Muscle layer of duodenum (tissue), 2 donors: ENCODE measurements around the gene RNF130.
"Not testable (repeated sequence)": the region's sequence is repeated elsewhere in the genome, so short reads cannot be mapped to it uniquely, and the experiment has no call there.

ENCODE experiments used
- H3K27ac ChIP-seq: one replicate; pipeline ENCODE4 v1.7.0; 2013; ENCODE audit warnings: mild to moderate bottlenecking, low read length
- H3K27me3 ChIP-seq: one replicate; pipeline ENCODE4 v1.7.0; 2013; ENCODE audit warnings: low read depth, mild to moderate bottlenecking, control low read depth, low read length
- H3K36me3 ChIP-seq, 2 donors: one replicate each; pipeline ENCODE4 v1.7.0; 2013; ENCODE audit warnings: low read length in 2 of 2, control low read depth in 1 of 2, mild to moderate bottlenecking in 1 of 2; ENCODE audit not compliant: insufficient read depth in 2 of 2, control insufficient read depth in 1 of 2
- H3K4me1 ChIP-seq, 2 donors: one replicate each; pipeline ENCODE4 v1.7.0; 2013; ENCODE audit warnings: low read length in 2 of 2, mild to moderate bottlenecking in 2 of 2, control low read depth in 1 of 2, moderate library complexity in 1 of 2; ENCODE audit not compliant: insufficient read depth in 2 of 2, control insufficient read depth in 1 of 2
- H3K4me3 ChIP-seq, 2 donors: one replicate each; pipeline ENCODE4 v1.7.0; 2013; ENCODE audit warnings: low read length in 2 of 2, low read depth in 1 of 2, mild to moderate bottlenecking in 1 of 2
- H3K9me3 ChIP-seq, 2 donors: one replicate each; pipeline ENCODE4 v1.7.0; 2013; ENCODE audit warnings: low read length in 2 of 2, control low read depth in 1 of 2, mild to moderate bottlenecking in 1 of 2; ENCODE audit not compliant: control insufficient read depth in 1 of 2
- donor health status: healthy.

RNF130 gene

DNA sequence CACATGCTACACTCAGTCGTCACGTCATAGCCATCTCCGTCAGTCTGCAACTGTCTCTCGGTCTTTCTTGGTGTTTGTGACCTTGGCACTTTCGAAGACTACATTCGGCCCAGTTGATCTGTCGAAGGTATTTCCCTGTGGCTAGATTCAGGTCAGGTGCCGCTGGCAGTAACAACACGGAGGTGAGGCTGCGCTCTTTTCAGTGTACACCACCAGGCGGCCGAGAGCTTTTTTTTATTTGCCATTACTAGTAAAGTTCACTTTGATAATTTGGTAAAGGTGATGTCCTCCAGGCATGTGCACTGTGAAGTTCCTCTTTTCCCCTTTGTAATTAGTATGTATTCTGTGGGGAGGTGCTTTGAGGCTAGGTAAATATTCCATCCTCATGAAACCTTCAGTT is 49.7 kb downstream of the RNF130 start:
- H3K36me3 ChIP-seq = peaks cover 0 to 9% of the 10 kb centered on the region in 2 donors
- H3K4me1 ChIP-seq = no peaks in the 10 kb centered on the region
- H3K27me3 ChIP-seq = no peaks in the 10 kb centered on the region
- H3K27ac ChIP-seq = no peak overlapping the region
- H3K4me3 ChIP-seq = no peak overlapping the region
- no peaks in the 10 kb centered on the region for H3K9me3 ChIP-seq

DNA sequence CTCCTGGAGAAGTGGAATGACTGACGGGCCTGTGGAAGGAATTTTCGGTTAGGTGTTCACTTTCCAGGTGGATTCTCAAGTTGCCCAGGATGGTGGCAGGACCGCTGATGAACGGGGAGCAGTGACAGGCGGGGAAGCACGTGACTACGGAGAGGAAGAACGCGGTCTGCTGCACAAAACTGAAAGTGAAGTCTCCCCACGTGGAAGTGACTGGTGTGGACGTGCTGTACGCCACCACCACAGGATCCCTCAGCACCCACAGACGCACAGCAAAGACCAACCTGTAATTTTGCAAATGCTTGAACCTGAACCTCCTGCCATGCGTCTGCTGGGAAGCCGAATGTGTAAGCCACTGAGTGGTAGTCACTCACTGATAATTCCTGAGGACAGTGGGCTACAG is 51.4 kb downstream of the RNF130 start:
- no peaks in the 10 kb centered on the region for H3K27me3 ChIP-seq
- H3K4me3 ChIP-seq = no peak overlapping the region
- H3K9me3 ChIP-seq = no peaks in the 10 kb centered on the region
- no peak overlapping the region for H3K27ac ChIP-seq
- peaks cover 0 to 9% of the 10 kb centered on the region in 2 donors for H3K36me3 ChIP-seq
- no peaks in the 10 kb centered on the region for H3K4me1 ChIP-seq

DNA sequence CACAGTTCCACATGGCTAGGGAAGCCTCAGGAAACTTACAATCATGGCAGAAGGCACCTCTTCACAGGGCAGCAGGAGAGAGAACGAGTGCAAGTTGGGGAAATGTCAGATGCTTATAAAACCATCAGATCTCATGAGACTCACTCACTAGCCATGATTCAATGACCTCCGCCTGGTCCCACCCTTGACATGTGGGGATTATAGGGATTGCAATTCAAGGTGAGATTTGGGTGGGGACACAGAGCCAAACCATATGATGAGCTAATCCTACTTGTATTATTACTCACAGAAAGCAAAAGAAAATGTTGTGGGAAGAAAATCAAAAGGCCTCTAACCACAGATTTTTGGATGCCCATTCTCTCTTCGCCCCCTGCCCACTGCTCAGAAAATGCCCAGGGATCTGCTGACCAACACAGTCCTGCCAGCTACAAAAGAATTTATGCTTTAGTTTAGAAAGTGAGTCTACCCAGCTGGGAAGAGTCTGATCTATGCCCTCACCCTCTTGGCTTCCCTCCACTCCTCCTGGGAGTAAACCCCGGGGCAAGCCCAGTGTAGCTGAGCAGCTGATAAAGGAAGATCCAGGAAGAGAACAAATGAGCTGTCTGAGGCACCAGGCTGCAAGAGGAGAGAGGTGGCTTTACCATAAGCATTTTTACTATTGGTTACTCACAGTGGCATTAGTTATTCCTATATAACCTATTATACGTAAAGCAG is 53.1 kb downstream of the RNF130 start:
- H3K27me3 ChIP-seq = no peaks in the 10 kb centered on the region
- no peak overlapping the region for H3K27ac ChIP-seq
- no peaks in the 10 kb centered on the region for H3K9me3 ChIP-seq
- H3K4me1 ChIP-seq = no peaks in the 10 kb centered on the region
- no peak overlapping the region for H3K4me3 ChIP-seq
- peaks cover 0 to 9% of the 10 kb centered on the region in 2 donors for H3K36me3 ChIP-seq

GRCh38 chr5:180015523-180015922 is 56.0 kb downstream of the RNF130 start:
- H3K36me3 ChIP-seq = peaks cover 11 to 24% of the 10 kb centered on the region in 2 donors
- H3K4me1 ChIP-seq, H3K4me3 ChIP-seq, H3K27me3 ChIP-seq, H3K9me3 ChIP-seq, H3K27ac ChIP-seq: not testable (repeated sequence)

DNA sequence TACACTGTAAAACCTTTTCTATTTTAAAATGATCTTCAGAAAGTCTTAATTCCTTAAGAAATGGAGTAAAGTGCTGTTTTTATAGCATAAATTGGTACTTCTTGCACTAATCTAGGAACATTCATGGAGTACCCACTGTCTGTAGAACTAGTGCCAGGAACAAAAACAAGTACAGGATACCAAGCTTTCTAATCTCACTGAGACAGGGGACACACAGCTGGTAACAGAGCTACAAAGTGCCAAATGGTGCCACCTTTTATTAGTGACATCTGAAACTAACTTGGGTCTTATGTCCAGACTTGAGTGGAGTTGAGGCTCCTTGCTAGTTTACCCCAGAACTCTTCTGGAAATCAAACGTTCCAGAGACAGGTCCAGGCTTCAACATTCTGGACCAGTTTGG is 57.9 kb downstream of the RNF130 start:
- Histone ChIP-seq H3K27me3 (no peaks in the 10 kb centered on the region), H3K4me1 (no peaks in the 10 kb centered on the region), H3K4me3 (no peak overlapping the region), H3K9me3 (no peaks in the 10 kb centered on the region), H3K36me3 (peaks cover 11 to 17% of the 10 kb centered on the region in 2 donors), H3K27ac (no peak overlapping the region)

- no peaks in the 10 kb centered on the region for H3K27me3 ChIP-seq
Measured at GRCh38 chr5:180012316-180012715, 59.2 kb downstream of the RNF130 start.

DNA sequence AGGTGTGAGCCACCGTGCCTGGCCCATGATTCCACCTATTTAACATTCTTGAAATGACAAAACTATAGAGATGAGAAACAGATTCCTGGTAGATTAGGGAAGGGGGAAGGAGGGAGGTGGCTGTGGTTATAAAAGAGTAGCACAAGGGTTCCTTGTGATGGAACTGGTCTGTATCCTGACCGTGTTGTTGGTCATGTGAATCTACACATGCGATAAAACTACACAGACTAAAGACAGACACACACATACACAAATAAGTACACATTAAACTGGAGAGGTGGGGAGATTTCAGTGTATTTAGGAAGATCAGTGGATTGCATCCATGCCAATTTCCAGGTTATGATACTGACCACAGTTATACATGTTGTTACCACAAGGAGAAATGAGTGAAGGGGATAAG is 60.9 kb downstream of the RNF130 start:
- Histone ChIP-seq H3K36me3 (peaks cover 11 to 15% of the 10 kb centered on the region in 2 donors), H3K4me1 (peaks cover 0 to 2% of the 10 kb centered on the region in 2 donors), H3K27me3 (no peaks in the 10 kb centered on the region), H3K4me3 (no peak overlapping the region), H3K9me3 (no peaks in the 10 kb centered on the region), H3K27ac (no peak overlapping the region)

More at GRCh38 chr5:180012316-180012715, 59.2 kb downstream of the RNF130 start:
- peaks cover 11 to 15% of the 10 kb centered on the region in 2 donors for H3K36me3 ChIP-seq
- no peaks in the 10 kb centered on the region for H3K4me1 ChIP-seq
- no peak overlapping the region for H3K4me3 ChIP-seq
- H3K27ac ChIP-seq = no peak overlapping the region
- no peaks in the 10 kb centered on the region for H3K9me3 ChIP-seq

GRCh38 chr5:180009581-180009980 is 62.0 kb downstream of the RNF130 start:
- H3K27ac ChIP-seq = no peak overlapping the region
- no peaks in the 10 kb centered on the region for H3K27me3 ChIP-seq

GRCh38 chr5:180008433-180008832 is 63.1 kb downstream of the RNF130 start:
- Histone ChIP-seq H3K27ac (no peak overlapping the region), H3K4me1 (peaks cover 0 to 4% of the 10 kb centered on the region in 2 donors)

More at GRCh38 chr5:180009581-180009980, 62.0 kb downstream of the RNF130 start:
- peaks cover 11 to 15% of the 10 kb centered on the region in 2 donors for H3K36me3 ChIP-seq
- H3K4me1 ChIP-seq = peaks cover 0 to 4% of the 10 kb centered on the region in 2 donors
- no peak overlapping the region for H3K4me3 ChIP-seq
- no peaks in the 10 kb centered on the region for H3K9me3 ChIP-seq

GRCh38 chr5:180007582-180007981 is 64.0 kb downstream of the RNF130 start:
- Histone ChIP-seq H3K4me1 (peaks cover 0 to 4% of the 10 kb centered on the region in 2 donors), H3K9me3 (no peaks in the 10 kb centered on the region), H3K27me3 (no peaks in the 10 kb centered on the region), H3K27ac (no peak overlapping the region), H3K36me3 (peaks cover 6 to 14% of the 10 kb centered on the region in 2 donors), H3K4me3 (no peak overlapping the region)

More at GRCh38 chr5:180008433-180008832, 63.1 kb downstream of the RNF130 start:
- Histone ChIP-seq H3K27me3 (no peaks in the 10 kb centered on the region), H3K9me3 (no peaks in the 10 kb centered on the region), H3K4me3 (no peak overlapping the region), H3K36me3 (peaks cover 11 to 15% of the 10 kb centered on the region in 2 donors)

DNA sequence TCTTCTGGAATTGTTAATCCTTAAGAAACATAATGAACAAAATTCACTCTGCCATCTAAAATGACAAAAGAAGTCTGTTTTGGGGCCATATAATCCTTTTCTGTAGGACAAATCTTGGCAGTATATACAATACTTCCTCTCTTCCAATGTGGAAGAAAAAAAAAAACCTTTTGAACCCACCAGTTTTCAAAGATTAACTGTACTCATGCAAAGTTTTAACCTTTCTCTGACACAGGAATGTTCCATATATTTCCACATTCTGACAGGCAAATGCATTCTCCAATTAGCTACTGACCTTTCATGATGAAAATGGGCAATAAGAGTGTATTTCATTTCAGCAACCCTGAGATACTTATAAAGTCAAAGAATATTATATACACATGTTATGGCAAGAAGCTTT is 65.4 kb downstream of the RNF130 start:
- no peak overlapping the region for H3K27ac ChIP-seq
- H3K9me3 ChIP-seq = no peaks in the 10 kb centered on the region
- no peaks in the 10 kb centered on the region for H3K27me3 ChIP-seq
- H3K4me3 ChIP-seq = no peak overlapping the region
- H3K36me3 ChIP-seq = peaks cover 5 to 18% of the 10 kb centered on the region in 2 donors
- H3K4me1 ChIP-seq = peaks cover 0 to 4% of the 10 kb centered on the region in 2 donors

GRCh38 chr5:180003127-180003526 is 68.4 kb downstream of the RNF130 start:
- Histone ChIP-seq H3K4me3 (no peak overlapping the region), H3K36me3 (peaks cover 5 to 21% of the 10 kb centered on the region in 2 donors), H3K4me1 (peaks cover 0 to 4% of the 10 kb centered on the region in 2 donors), H3K9me3 (no peaks in the 10 kb centered on the region), H3K27me3 (no peaks in the 10 kb centered on the region), H3K27ac (no peak overlapping the region)
